ENCODE results near the gene NDRG3. TPM values are rescaled to one million over a fixed set of nuclear protein-coding genes. Genes with fewer than 3 reads are reported as not detected.

Gene NDRG3
- total and polyA plus RNA-seq, 2 of the 8 experiments (the other 6 are each of a cell fraction or from before 2014, with no cell fraction given), result 25.7 to 32.3 TPM

DNA sequence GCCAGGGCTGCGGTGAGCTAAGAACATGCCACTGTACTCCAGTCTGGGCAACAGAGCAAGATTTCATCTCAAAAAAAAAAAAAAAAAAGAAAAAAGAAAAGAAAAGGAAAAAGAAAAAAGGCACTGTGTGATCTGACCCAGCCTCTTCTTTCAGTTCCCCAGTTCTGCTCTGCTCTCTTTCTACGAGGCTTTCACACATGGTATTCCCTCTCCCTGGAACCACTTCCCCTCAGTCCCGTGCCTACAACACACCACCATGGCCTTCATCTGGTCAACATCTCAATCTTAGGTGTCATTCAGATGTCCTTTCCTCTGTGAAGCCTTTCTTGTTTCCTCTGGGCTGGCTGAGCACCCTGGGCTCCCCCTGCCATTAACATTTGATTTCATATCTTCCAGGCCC lies 29.9 kb upstream of the NDRG3 start:
- no peak overlapping the region for H2BK5ac ChIP-seq (ENCODE audit: low read depth, low read length)
- H3K4ac ChIP-seq (replicated peaks; ENCODE audit: insufficient read length, low read depth, low read length), result no peak overlapping the region
- H3K4me3 ChIP-seq (ENCODE audit: extremely low read depth in 1 of 4, insufficient read depth in 2 of 4, low read depth in 3 of 4, low read length in 4 of 4), result no peak overlapping the region
- no peak overlapping the region for H3K27ac ChIP-seq (ENCODE audit: low read depth, low read length)
- H3K4me2 ChIP-seq (ENCODE audit: insufficient read depth in 1 of 2, low read depth in 2 of 2, low read length in 2 of 2), result no peak overlapping the region
- no peaks in the 10 kb centered on the region for H3K27me3 ChIP-seq (replicated peaks in 1 of 4; ENCODE audit: control insufficient read depth in 3 of 4, extremely low read depth in 1 of 4, insufficient read depth in 3 of 4, low read length in 3 of 4)
- H3K79me2 ChIP-seq (ENCODE audit: control insufficient read depth in 1 of 2, insufficient read depth in 2 of 2, low read length in 2 of 2), result peaks cover 0 to 6% of the 10 kb centered on the region in 2 experiments; a peak in 1 of 4 replicates
- no peaks in the 10 kb centered on the region for H4K20me1 ChIP-seq (replicated peaks in 1 of 2; ENCODE audit: control insufficient read depth in 1 of 2, insufficient read depth in 2 of 2, low read length in 2 of 2)
- no peak overlapping the region for H3K23ac ChIP-seq (ENCODE audit: insufficient read length)
- no peak overlapping the region for H4K91ac ChIP-seq (replicated peaks; ENCODE audit: insufficient read length, low read length)
- H3K79me1 ChIP-seq (ENCODE audit: low read depth, low read length), result peaks cover 4% of the 10 kb centered on the region; the same call in 1 of the 2 replicates
- peaks cover 0 to 4% (median under 1%) of the 10 kb centered on the region in 4 experiments; a peak in 4 of 8 replicates for H3K36me3 ChIP-seq (ENCODE audit: control insufficient read depth in 2 of 4, insufficient read depth in 4 of 4, low read length in 3 of 4)
- no peaks in the 10 kb centered on the region; a peak in 1 of 4 replicates for H3K9me3 ChIP-seq (ENCODE audit: insufficient read depth in 2 of 2, low read depth in 1 of 2, low read length in 1 of 2)
- no peak overlapping the region for H2BK120ac ChIP-seq (replicated peaks; ENCODE audit: low read depth, low read length)
- H3K14ac ChIP-seq (ENCODE audit: insufficient read length), result no peak overlapping the region
- H3K56ac ChIP-seq (replicated peaks; ENCODE audit: insufficient read length, low read depth, low read length), result no peak overlapping the region
- peaks cover 8% of the 10 kb centered on the region for H3K23me2 ChIP-seq (ENCODE audit: low read depth, low read length)
- no peak overlapping the region for H2BK20ac ChIP-seq (ENCODE audit: low read length)
- H2BK15ac ChIP-seq (ENCODE audit: low read length), result 0 out of 2 replicates have a peak overlapping the region, but pooled peaks have one; percentile 8
- H2AK5ac ChIP-seq (ENCODE audit: low read depth, low read length), result no peak overlapping the region
- H3K9ac ChIP-seq (replicated peaks in 1 of 4; ENCODE audit: extremely low read depth in 1 of 4, low read depth in 3 of 4, low read length in 3 of 4), result no peak overlapping the region
- no peak for DNase-seq (ENCODE audit: low read depth in 1 of 2, low spot score in 2 of 2)
- POLR2A ChIA-PET (ENCODE audit: partially characterized antibody), result no interaction called here
- H3K18ac ChIP-seq (ENCODE audit: extremely low read depth, low read length), result no peak overlapping the region
- H4K8ac ChIP-seq (ENCODE audit: extremely low read depth, insufficient read depth, low read length), result no peak overlapping the region
- peaks cover 0 to 7% (median 1%) of the 10 kb centered on the region in 4 experiments; a peak in 3 of 7 replicates for H3K4me1 ChIP-seq (replicated peaks in 1 of 4; ENCODE audit: control insufficient read depth in 3 of 4, insufficient read depth in 4 of 4, low read length in 3 of 4)
- CTCF ChIA-PET (ENCODE audit: partially characterized antibody), result interaction anchor here (1.4 to 2.8 kb wide), 3 partner anchors 13 to 132 kb away, joined by 3 to 9 read pairs (median 4); no protein-coding TSS in a partner anchor
- TF ChIP-seq BCL11A (IDR thresholded peaks at IDR 0.05; ENCODE audit: low read depth in 2 of 2, low read length in 2 of 2) (no peak), CEBPB (IDR thresholded peaks at IDR 0.05; ENCODE audit: low read depth, low read length) (no peak), SRF (IDR thresholded peaks at IDR 0.05; ENCODE audit: low read depth, low read length) (no peak), RFX5 (IDR thresholded peaks at IDR 0.05; ENCODE audit: borderline replicate concordance, low read depth, low read length) (no peak), POLR2A (IDR thresholded peaks at IDR 0.05; ENCODE audit: control extremely low read depth in 1 of 2, low read depth in 2 of 2, low read length in 2 of 2) (no peak), CHD1 (IDR thresholded peaks at IDR 0.05; ENCODE audit: low read depth, low read length) (no peak), TEAD4 (IDR thresholded peaks at IDR 0.05; ENCODE audit: low read depth, low read length) (no peak), GABPA (IDR thresholded peaks at IDR 0.05; ENCODE audit: borderline replicate concordance, insufficient read depth, low read length) (no peak), SIN3A (conservative IDR thresholded peaks at IDR 0.05 in 1 of 2, IDR thresholded peaks at IDR 0.05 in 1 of 2; ENCODE audit: low read depth in 1 of 2, low read length in 2 of 2) (no peak), RBBP5 (IDR thresholded peaks at IDR 0.05; ENCODE audit: borderline replicate concordance, low read depth, low read length) (no peak), GTF2F1 (IDR thresholded peaks at IDR 0.05; ENCODE audit: borderline replicate concordance, low read depth, low read length) (no peak), CHD2 (IDR thresholded peaks at IDR 0.05; ENCODE audit: low read length) (no peak), POU5F1 (IDR thresholded peaks at IDR 0.05; ENCODE audit: low read depth, low read length) (no peak), JUN (IDR thresholded peaks at IDR 0.05; ENCODE audit: low read depth, low read length) (no peak)
- H2BK12ac ChIP-seq (ENCODE audit: low read depth, low read length), result 0 out of 2 replicates have a peak overlapping the region, but pooled peaks have one; percentile 9
- H4K5ac ChIP-seq (ENCODE audit: insufficient read length, low read depth, low read length), result no peak overlapping the region
- WGBS, 2 experiments (ENCODE audit: extremely low coverage in 1 of 2, insufficient coverage in 1 of 2, insufficient read length in 1 of 2, insufficient replicate concordance in 2 of 2, low coverage in 1 of 2, low lambda C conversion rate in 2 of 2, missing lambda C conversion rate in 1 of 2), result 94% methylated on average over 3 of the region's 3 CpGs; no CpG with 5 or more reads in 1 of the 2 experiments
- FAIRE-seq, result no peak
- H2AFZ ChIP-seq (ENCODE audit: low read length), result no peak overlapping the region

All from H1 (cell line).